Large intestine (tissue), 3 donors: ENCODE measurements around the gene KLHL21. TPM values are rescaled to one million over a fixed set of nuclear protein-coding genes. Genes with fewer than 3 reads are reported as not detected.
"Not testable (repeated sequence)": the region's sequence is repeated elsewhere in the genome, so short reads cannot be mapped to it uniquely, and the experiment has no call there.

Experiments used
- DNase-seq, 2 donors: peaks; one replicate each; pipeline versions ENCODE4 v3.0.0 to v3.0.0-alpha.2; 2013
- H3K27ac ChIP-seq: one replicate; pipeline ENCODE4 v1.5.1; 2013; ENCODE audit warnings: low read length
- H3K27me3 ChIP-seq: 2 replicates; pipeline ENCODE4 v1.6.1; 2013; ENCODE audit warnings: low read length; ENCODE audit not compliant: control insufficient read depth, insufficient read depth
- H3K36me3 ChIP-seq: 2 replicates; pipeline ENCODE4 v1.6.1; 2013; ENCODE audit warnings: low read length; ENCODE audit not compliant: control insufficient read depth, insufficient read depth
- H3K4me1 ChIP-seq: one replicate; pipeline ENCODE4 v1.6.1; 2013; ENCODE audit warnings: low read length; ENCODE audit not compliant: control insufficient read depth, insufficient read depth
- H3K4me3 ChIP-seq: one replicate; pipeline ENCODE4 v1.5.1; 2013; ENCODE audit warnings: low read length
- H3K9me3 ChIP-seq: one replicate; pipeline ENCODE4 v1.6.1; 2013; ENCODE audit warnings: mild to moderate bottlenecking, low read depth, low read length, moderate library complexity; ENCODE audit not compliant: control insufficient read depth
- WGBS: methylation state at CpG from one replicate; pipeline ENCODE4 v1.1.5; 2013; ENCODE audit warnings: low lambda C conversion rate; ENCODE audit not compliant: insufficient coverage; 5-methylcytosine and 5-hydroxymethylcytosine counted together
- polyA plus RNA-seq: library from polyadenylated mRNA; unstranded; fragments of 120-200 nt; gene quantifications from one replicate; pipeline ENCODE4 v1.2.1, GENCODE V29; 2013

The KLHL21 gene
- polyA plus RNA-seq, 1 donor, result 9.4 TPM

DNA sequence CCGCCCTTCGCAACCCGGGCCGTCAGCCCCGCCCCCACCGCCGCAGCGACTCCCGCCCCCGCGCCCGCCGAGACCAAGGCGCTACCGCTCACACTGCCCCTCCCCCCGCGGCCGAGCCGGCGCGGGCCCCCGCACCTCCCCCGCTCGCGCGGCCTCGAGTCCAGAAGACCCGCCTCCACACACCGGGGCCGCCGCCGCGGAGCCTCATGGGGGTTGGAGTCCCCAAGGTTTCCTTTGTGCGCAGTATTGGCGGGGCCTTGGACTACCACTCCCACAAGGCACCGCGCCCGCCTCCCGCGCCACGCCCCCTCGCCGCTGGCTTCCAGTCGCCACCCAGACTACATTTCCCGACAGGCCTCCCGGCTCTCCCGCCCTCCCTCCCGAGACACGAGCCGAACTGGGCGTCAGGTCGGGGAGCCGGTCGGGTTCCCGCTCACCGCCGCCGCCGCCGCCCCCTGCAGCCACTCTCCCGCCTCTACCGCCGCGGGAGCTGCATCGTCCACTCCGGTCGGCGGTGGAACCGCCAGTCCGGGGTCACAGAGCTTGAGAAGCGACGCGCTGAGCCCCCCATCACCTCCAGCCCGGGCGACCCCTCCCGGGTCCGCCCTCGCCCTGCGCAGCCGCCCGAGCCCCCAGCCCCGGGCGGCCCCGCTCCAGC is 10.8 kb upstream of the KLHL21 start, which contains the start of gene PHF13:
PHF13 (plus strand) TSS at position 371 of the 658 bp plus-strand sequence. CDS start 336 bp downstream, outside the sequence.
- H3K4me3 ChIP-seq, result peak within 1 kb of the TSS; percentile 89
- DNase-seq, result peak; percentile 99
- peaks cover 13% of the 10 kb centered on the region for H3K36me3 ChIP-seq
- H3K27ac ChIP-seq, result peak within 1 kb of the TSS; percentile 94
- peaks cover 3% of the 10 kb centered on the region for H3K4me1 ChIP-seq
- no CpG with 5 or more reads among the region's 84 CpGs for WGBS
- no peaks in the 10 kb centered on the region for H3K27me3 ChIP-seq
- no peaks in the 10 kb centered on the region for H3K9me3 ChIP-seq

DNA sequence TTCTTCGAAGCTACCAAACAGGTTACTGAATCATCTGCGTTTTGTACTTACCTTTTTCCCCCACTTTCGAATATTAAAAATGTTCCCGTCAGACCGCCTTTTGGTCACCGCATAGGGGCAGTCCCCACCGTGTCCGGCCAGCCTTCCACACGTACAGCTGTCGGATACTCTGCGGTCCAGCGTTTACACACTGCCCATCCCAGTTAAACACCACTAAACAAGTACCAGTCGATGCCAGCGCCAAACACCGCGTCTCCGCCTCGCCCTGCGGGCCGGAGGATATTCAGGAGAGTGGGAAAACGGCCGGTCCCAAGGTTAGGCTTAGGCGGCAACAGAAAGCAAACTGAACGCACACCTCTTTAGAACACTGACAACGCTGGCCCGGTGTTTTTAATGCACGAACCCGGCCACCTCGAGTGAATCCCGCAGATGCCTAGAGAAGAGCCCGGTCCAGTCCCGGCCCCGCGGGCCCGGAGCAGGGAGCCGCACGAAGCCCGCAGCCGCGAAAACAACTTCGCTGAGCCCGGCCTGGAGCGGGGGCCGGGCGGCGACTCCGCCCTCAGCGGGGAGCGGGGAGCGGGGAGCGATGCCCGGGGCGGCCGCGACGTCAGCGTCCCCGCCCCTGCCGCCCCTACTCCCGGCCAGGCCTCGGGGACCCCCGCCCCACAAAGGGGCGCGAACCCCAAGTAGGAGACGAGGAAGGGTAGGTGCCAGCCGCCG is 10.1 kb upstream of the KLHL21 start:
- H3K27me3 ChIP-seq, result no peaks in the 10 kb centered on the region
- H3K4me1 ChIP-seq, result peaks cover 3% of the 10 kb centered on the region
- DNase-seq, result peak in 1 of 2 donors; percentile 71
- peak overlapping the region; percentile 94 for H3K27ac ChIP-seq
- H3K9me3 ChIP-seq, result no peaks in the 10 kb centered on the region
- WGBS, result 5% methylated on average over 3 of the region's 67 CpGs
- H3K36me3 ChIP-seq, result peaks cover 8% of the 10 kb centered on the region
- peak overlapping the region; percentile 89 for H3K4me3 ChIP-seq

DNA sequence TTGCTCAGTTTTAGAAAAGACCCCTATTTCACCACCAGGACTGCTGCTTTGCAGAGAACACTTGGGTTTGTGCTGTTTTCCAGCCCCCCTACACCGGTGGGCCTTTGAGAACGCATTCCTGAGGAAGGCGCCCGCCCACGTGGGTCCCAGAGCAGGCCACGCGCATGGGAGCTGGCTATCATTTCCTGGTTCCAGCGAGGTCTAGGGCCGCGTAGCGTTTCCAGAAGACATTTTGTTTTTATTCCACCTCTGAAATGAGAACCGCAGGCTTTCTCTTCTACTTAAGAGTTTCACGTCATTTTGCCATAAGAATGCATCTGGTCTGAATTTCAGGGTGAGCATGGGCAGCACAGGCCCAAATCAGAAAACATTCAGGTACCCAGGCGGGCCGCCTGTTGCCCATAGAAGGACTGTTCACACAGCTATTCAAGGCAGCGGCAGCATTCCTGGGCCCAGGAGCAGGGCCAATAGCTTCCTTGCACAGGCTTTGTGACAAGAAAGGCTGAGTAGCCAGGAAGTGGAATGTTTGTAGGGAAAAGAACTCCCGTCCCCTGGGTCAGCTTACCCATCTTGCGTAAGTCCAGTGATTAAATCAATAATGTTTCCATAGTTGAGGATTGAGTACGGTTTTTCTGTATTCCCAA is 1.4 kb upstream of the KLHL21 start:
- Histone ChIP-seq H3K9me3 (no peaks in the 10 kb centered on the region), H3K4me1 (peaks cover 24% of the 10 kb centered on the region), H3K27ac (peak overlapping the region; percentile 99), H3K36me3 (peaks cover 5% of the 10 kb centered on the region), H3K4me3 (peak overlapping the region; percentile 55), H3K27me3 (no peaks in the 10 kb centered on the region)
- DNase-seq, result peak; percentile 35 to 48
- 60% methylated on average over 1 of the region's 19 CpGs for WGBS

DNA sequence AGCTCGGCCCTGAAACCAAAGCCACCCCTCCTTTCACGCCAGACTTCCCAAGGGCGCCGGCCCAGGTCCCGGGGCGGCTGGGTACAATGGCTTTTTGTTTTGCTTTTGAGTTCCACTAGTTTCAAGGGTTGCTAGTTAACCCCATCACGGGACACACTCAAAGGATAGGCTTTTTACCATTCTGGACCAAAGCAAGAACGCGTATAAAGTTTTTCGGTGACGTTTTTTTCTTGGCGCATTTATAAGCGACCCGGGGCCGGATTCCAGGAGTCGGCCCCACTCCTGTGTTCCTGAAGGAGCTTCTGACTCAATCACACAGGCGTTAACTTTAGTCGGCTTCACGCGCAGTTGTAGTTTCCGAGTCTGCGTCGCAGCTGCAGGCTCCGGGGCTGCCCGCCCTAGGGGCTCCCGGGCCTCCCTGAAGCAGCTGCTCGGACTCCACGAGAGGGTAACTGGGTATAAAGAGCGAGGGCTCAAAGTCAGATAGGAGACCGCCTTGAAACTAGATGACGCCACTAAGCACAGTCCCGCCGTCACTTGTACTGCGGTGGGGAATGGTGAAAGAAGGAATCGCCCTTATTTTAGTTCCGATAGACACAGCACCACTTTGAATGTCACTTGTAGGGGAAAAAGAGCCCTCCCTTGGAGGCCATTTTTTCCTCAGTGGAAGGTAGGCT is 707 bp upstream of the KLHL21 start:
- Histone ChIP-seq H3K27ac (peak overlapping the region; percentile 99), H3K27me3 (no peaks in the 10 kb centered on the region), H3K4me3 (peak overlapping the region; percentile 55), H3K36me3 (peaks cover 9% of the 10 kb centered on the region), H3K4me1 (peaks cover 25% of the 10 kb centered on the region), H3K9me3 (no peaks in the 10 kb centered on the region)
- no CpG with 5 or more reads among the region's 36 CpGs for WGBS
- DNase-seq, result peak; percentile 62 to 89

DNA sequence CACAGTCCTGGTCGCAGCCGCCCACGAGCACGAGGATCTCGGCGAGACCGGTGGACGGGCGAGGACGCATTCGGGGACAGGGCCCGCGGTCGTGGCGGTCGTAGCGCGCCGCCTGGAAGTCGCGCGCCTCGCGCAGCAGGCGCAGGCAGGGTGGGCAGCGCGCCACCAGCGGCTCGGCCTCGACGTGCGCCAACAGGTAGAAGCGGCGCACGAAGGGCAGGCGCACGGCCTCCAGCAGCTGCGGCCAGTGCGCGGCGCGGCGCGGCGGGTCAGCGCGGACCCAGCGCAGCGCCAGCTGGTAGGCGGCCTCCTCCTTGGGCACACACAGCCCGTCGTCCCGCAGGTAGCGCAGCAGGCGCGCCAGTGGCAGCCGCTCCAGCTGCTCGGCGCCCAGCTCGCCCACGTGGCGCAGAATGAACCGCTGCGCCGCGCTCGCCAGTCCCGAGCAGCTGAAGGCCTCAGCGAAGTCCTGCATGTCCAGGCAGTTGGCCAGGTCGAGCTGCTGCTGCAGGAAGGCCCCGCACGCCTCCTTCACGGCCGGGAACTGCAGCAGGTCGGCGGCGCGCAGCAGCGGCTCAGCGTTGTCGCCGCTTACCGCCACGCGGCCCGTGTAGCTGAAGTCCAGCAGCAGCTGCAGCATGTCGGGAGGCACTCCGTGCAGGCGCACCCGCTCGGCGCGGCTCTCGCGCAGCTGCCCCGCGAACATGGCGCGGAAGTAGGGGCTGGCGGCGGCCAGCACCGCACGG is 573 bp downstream of the KLHL21 start:
- Histone ChIP-seq H3K4me3 (peak overlapping the region; percentile 87), H3K9me3 (no peaks in the 10 kb centered on the region), H3K36me3 (peaks cover 19% of the 10 kb centered on the region), H3K27me3 (no peaks in the 10 kb centered on the region), H3K4me1 (peaks cover 25% of the 10 kb centered on the region), H3K27ac (peak overlapping the region; percentile 64)
- peak in 1 of 2 donors; percentile 38 for DNase-seq
- WGBS, result no CpG with 5 or more reads among the region's 103 CpGs

DNA sequence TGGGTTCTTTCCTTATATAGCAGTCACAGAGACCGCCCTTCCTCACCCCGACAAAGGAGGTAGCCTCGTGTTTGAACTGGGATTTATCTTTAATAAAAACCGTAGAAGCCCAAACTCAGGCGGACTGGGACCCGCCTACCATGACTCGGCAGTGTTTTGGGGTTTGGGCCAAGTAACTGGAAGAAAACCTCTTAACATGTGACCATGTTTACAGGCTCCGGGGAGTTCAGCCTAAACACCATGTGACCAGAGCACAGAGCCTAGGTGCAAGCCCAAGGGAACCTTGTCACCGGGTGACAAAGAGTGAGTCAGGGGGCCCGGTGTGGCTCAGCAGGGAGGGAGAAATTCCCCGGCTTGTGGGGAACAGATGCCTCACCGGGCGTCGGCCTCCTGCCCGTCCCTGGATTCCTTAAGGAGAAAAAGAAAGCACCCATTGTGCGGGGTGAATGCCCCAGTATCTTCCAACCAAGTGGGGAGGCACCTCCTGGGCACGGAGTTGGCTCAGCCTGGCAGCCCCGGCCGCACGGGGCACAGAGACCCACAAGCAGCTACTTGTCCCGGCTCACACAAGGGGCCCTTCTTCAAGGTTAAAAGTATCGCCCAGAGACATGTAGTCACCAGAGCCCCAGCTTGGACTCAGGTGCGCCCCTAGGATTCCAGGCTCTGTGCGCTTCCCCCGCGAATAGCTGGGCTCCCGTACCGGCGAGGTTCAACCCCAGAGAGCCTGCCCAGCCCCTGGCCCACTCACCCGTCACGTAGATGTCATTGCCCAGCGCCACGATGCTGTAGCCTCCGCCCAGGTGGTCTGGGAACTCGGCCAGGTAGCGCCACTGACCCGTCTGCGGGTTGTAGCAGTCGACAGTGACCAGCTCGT is 1.4 kb downstream of the KLHL21 start:
- no CpG with 5 or more reads among the region's 40 CpGs for WGBS
- Histone ChIP-seq H3K4me1 (peaks cover 25% of the 10 kb centered on the region), H3K27ac (peak overlapping the region; percentile 62), H3K4me3 (peak overlapping the region; percentile 87), H3K36me3 (peaks cover 27% of the 10 kb centered on the region), H3K9me3 (no peaks in the 10 kb centered on the region), H3K27me3 (no peaks in the 10 kb centered on the region)
- peak; percentile 76 to 85 for DNase-seq

DNA sequence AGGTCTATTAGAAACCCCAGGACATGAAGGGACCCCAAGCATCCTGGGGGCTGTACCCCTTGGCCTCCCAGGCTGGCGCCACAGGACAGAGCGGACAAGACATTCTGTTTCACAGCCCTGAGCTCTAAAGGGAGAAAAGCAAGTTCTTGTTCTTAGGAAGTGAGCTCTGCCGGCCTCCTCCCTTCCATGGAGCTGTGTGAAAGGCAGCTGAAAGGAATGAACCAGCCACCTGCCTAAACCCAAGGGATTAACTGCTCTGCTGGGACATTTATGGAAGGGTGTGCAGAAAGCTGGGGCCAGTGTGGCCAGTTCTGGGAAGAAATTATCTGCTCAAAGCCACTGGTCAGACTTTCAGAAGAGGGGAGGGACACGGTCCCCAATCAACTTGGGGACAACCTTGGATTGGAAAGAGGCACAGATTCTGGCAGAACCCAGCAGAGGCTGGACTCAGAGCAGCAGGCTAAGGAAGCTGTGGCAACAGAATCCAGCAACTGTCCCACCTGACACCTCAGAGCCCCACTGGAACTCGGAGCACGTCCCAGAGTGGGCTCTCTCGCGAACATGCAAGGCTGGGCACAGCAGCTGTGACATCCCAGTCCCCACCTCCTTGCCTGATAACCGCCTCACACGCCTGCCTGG is 2.1 kb downstream of the KLHL21 start:
- Histone ChIP-seq H3K27me3 (no peaks in the 10 kb centered on the region), H3K4me1 (peaks cover 25% of the 10 kb centered on the region), H3K36me3 (peaks cover 35% of the 10 kb centered on the region), H3K4me3 (peak overlapping the region; percentile 87), H3K9me3 (no peaks in the 10 kb centered on the region), H3K27ac (peak overlapping the region; percentile 62)
- WGBS, result no CpG with 5 or more reads among the region's 10 CpGs
- no peak for DNase-seq

DNA sequence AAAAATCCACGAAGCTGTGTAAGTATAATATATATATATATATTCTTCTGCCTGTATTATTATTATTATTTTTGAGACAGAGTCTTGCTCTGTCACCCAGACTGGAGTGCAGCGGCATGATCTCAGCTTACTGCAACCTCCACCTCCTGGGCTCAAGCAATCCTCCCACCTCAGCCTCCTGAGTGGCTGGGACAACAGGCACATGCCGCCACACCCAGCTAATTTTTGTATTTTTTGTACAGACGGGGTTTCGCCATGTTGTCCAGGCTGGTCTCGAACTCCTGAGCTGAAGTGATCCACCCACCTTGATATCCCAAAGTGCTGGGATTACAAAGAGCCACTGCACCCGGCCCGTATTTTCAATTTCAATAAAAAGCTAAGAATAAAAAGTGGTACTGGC is 2.7 kb downstream of the KLHL21 start:
- H3K9me3 ChIP-seq, DNase-seq, H3K27me3 ChIP-seq, H3K27ac ChIP-seq: not testable (repeated sequence)
- 87% methylated on average over 3 of the region's 8 CpGs for WGBS
- Histone ChIP-seq H3K4me3 (peak overlapping the region; percentile 87), H3K4me1 (peaks cover 25% of the 10 kb centered on the region), H3K36me3 (peaks cover 39% of the 10 kb centered on the region)
